ENCODE results near the gene COL4A2. TPM values are rescaled to one million over a fixed set of nuclear protein-coding genes. Genes with fewer than 3 reads are reported as not detected.

COL4A2 gene
- total RNA-seq, 1 experiment from 2014 or later = 1.6 TPM

GRCh38 chr13:110301083-110301482 is 6.0 kb upstream of the COL4A2 start:
- DNase-seq (ENCODE audit: low read depth, low spot score) (no peak), ATAC-seq (no peak)
- H3K36me3 ChIP-seq (ENCODE audit: control insufficient read depth in 1 of 2, insufficient read depth in 2 of 2, low read length in 2 of 2) = no peaks in the 10 kb centered on the region
- H4K20me1 ChIP-seq (ENCODE audit: insufficient read depth) = no peaks in the 10 kb centered on the region
- no peak overlapping the region for H3K9ac ChIP-seq (ENCODE audit: low read length)
- intact Hi-C loops (cut with micrococcal nuclease) = no loop called here
- RAD21 ChIA-PET (ENCODE audit: low non-redundant PET in 1 of 2, low total read pairs in 2 of 2, uncharacterized antibody in 2 of 2, unreplicated experiment in 2 of 2) = no interaction called here
- no peaks in the 10 kb centered on the region for H3K9me3 ChIP-seq (ENCODE audit: control insufficient read depth in 1 of 2, insufficient read depth in 1 of 2, low read depth in 1 of 2, low read length in 2 of 2)
- no peaks in the 10 kb centered on the region for H3K9me2 ChIP-seq (ENCODE audit: insufficient read depth)
- no TSS peak for BruUV-seq (replicated peaks)
- TF ChIP-seq SRF (IDR thresholded peaks at IDR 0.05; ENCODE audit: low read depth) = no peak
- H3K4me1 ChIP-seq (ENCODE audit: control insufficient read depth in 1 of 2, insufficient read depth in 2 of 2, low read length in 2 of 2) = no peaks in the 10 kb centered on the region
- CTCF ChIA-PET = no interaction called here
- H3K79me2 ChIP-seq (ENCODE audit: insufficient read depth, low read length) = no peaks in the 10 kb centered on the region
- H2AFZ ChIP-seq (ENCODE audit: low read depth, low read length, poor library complexity, severe bottlenecking) = no peak overlapping the region
- POLR2A ChIA-PET = no interaction called here
- peaks cover 85% of the 10 kb centered on the region for H3K27me3 ChIP-seq (ENCODE audit: insufficient read depth, low read length)
- H3K4me2 ChIP-seq (ENCODE audit: low read length) = no peak overlapping the region
- H3K4me3 ChIP-seq (replicated peaks in 1 of 2; ENCODE audit: low read depth in 1 of 2, low read length in 2 of 2) = no peak overlapping the region
- H3K27ac ChIP-seq (ENCODE audit: low read depth, low read length) = no peak overlapping the region

- peaks cover 77% of the 10 kb centered on the region for H3K27me3 ChIP-seq (ENCODE audit: insufficient read depth, low read length)
- no peak for DNase-seq (ENCODE audit: low read depth, low spot score)
- intact Hi-C loops (cut with micrococcal nuclease) = no loop called here
- H3K9me3 ChIP-seq (ENCODE audit: control insufficient read depth in 1 of 2, insufficient read depth in 1 of 2, low read depth in 1 of 2, low read length in 2 of 2) = no peaks in the 10 kb centered on the region
- H3K9me2 ChIP-seq (ENCODE audit: insufficient read depth) = no peaks in the 10 kb centered on the region
- no peaks in the 10 kb centered on the region for H3K79me2 ChIP-seq (ENCODE audit: insufficient read depth, low read length)
- no peak overlapping the region for H2AFZ ChIP-seq (ENCODE audit: low read depth, low read length, poor library complexity, severe bottlenecking)
- ChIA-PET RAD21 (ENCODE audit: low non-redundant PET in 1 of 2, low total read pairs in 2 of 2, uncharacterized antibody in 2 of 2, unreplicated experiment in 2 of 2) (no interaction called here), POLR2A (no interaction called here), CTCF (no interaction called here)
- ATAC-seq = no peak
- H4K20me1 ChIP-seq (ENCODE audit: insufficient read depth) = no peaks in the 10 kb centered on the region
- no peak for TF ChIP-seq JUND (IDR thresholded peaks at IDR 0.05)
- no peak for TF ChIP-seq EZH2 (IDR thresholded peaks at IDR 0.05)
- no peak overlapping the region for H3K4me2 ChIP-seq (ENCODE audit: low read length)
- H3K36me3 ChIP-seq (ENCODE audit: control insufficient read depth in 1 of 2, insufficient read depth in 2 of 2, low read length in 2 of 2) = no peaks in the 10 kb centered on the region
- no peak overlapping the region for H3K4me3 ChIP-seq (replicated peaks in 1 of 2; ENCODE audit: low read depth in 1 of 2, low read length in 2 of 2)
- no peak overlapping the region for H3K9ac ChIP-seq (ENCODE audit: low read length)
- no peak overlapping the region for H3K27ac ChIP-seq (ENCODE audit: low read depth, low read length)
- no TSS peak for BruUV-seq (replicated peaks)
- no peaks in the 10 kb centered on the region for H3K4me1 ChIP-seq (ENCODE audit: control insufficient read depth in 1 of 2, insufficient read depth in 2 of 2, low read length in 2 of 2)
Observed at GRCh38 chr13:110301606-110302553, 5.2 kb upstream of the COL4A2 start.
